Tracheal epithelial cell (primary cell): ENCODE measurements around the gene HMGN4. TPM values are rescaled to one million over a fixed set of nuclear protein-coding genes. Genes with fewer than 3 reads are reported as not detected.

Experiments used
- total RNA-seq: library from RNA; depleted of rRNA; stranded (reverse); fragments of >200 nt; gene quantifications from 2 replicates; pipeline ENCODE4 v1.2.1, GENCODE V29; 2014

The HMGN4 gene
- total RNA-seq, result 85.3 and 103 TPM in 2 replicates

GRCh38 chr6:26537846-26538571, at the start of gene HMGN4:
TSS of gene HMGN4 (plus strand) at chr6:26538366. CDS start at chr6:26545207, 6,841 bp downstream.

GRCh38 chr6:26500102-26500501, 38.1 kb upstream of the HMGN4 start, which contains the start of gene BTN1A1:
TSS of gene BTN1A1 (plus strand) at chr6:26500303. CDS start at chr6:26501287, 984 bp downstream.

Other genes with a start within 250 kb of the HMGN4 start
- 3.4 and 10.4 TPM in 2 replicates for gene BTN3A2, start 173.2 kb upstream of the HMGN4 start, total RNA-seq
- gene BTN2A2, start 155.3 kb upstream of the HMGN4 start, total RNA-seq, result 3.2 and 12.5 TPM in 2 replicates
- gene BTN3A1, start 136.1 kb upstream of the HMGN4 start, total RNA-seq, result 4.7 and 17.1 TPM in 2 replicates
- 0.43 and 5.1 TPM in 2 replicates for gene BTN3A3, start 97.9 kb upstream of the HMGN4 start, total RNA-seq
- 2.3 and 4.8 TPM in 2 replicates for gene BTN2A1, start 80.4 kb upstream of the HMGN4 start, total RNA-seq
- not detected in 2 replicates for gene BTN1A1, start 38.1 kb upstream of the HMGN4 start, total RNA-seq
- 17.4 and 19.0 TPM in 2 replicates for gene ABT1, start 58.6 kb downstream of the HMGN4 start, total RNA-seq
- gene ZNF322, start 121.4 kb downstream of the HMGN4 start, total RNA-seq, result 10.1 and 15.3 TPM in 2 replicates